K562 (cell line): ENCODE results near the gene SPEM1. TPM values are rescaled to one million over a fixed set of nuclear protein-coding genes. Genes with fewer than 3 reads are reported as not detected.

Experiments used
- ATAC-seq: fragments of 200-7000 bp; cut with Tn5 transposase; 3 replicates; pipeline ENCODE4 v1.9.1; 2020; ENCODE audit warnings: moderate library complexity
- BruUV-seq: library from RNA; stranded (reverse); fragments of 400-500 nt; replicated peaks from 2 replicates; lab custom pipeline; 2021; lab: Mats Ljungman, UMichigan
- CTCF ChIA-PET: fragments of 300-600 bp; formaldehyde crosslinking; extraction: SDS; loops from one replicate; lab custom pipeline; 2021; ENCODE audit warnings: low intra/inter-chr PET ratio; lab: Yijun Ruan, JAX
- POLR2A ChIA-PET: fragments of 300-600, 350-650 bp; sonication (Branson Sonifier 250); formaldehyde crosslinking; extraction: SDS; loops from one replicate; lab custom pipeline; 2021; ENCODE audit warnings: antibody characterized with exemption, inconsistent platforms; lab: Yijun Ruan, JAX
- DNase-seq, 4 experiments: peaks; one replicate each; pipeline versions ENCODE4 v3.0.0 to v3.0.0-alpha.2; 2011 to 2018; ENCODE audit warnings: low spot score in 3 of 4, mixed read lengths in 3 of 4; ENCODE audit errors: extremely low read depth in 1 of 4
- FAIRE-seq: peaks from 2 replicates; lab custom pipeline; 2011; peaks lifted over from hg19 to GRCh38; lab: Jason Lieb, UNC
- H2AFZ ChIP-seq: 2 replicates; pipeline ENCODE4 v1.6.0; 2011; ENCODE audit warnings: low read depth, low read length, control low read depth, inconsistent platforms
- H3K27ac ChIP-seq: fragments of 200-600 bp; 3 replicates; pipeline ENCODE4 v1.8.0; 2011; ENCODE audit warnings: low read depth, mild to moderate bottlenecking, control low read depth, inconsistent platforms, low read length, moderate library complexity, mixed read lengths; ENCODE audit errors: extremely low read depth
- H3K27me3 ChIP-seq, 2 experiments: fragments of 300-600 bp in 1 of 2; 2 replicates in 1 of 2; 3 replicates in 1 of 2; pipeline versions ENCODE4 v1.6.0 to v1.8.0; 2011; ENCODE audit warnings: inconsistent platforms in 2 of 2, low read length in 2 of 2, mild to moderate bottlenecking in 1 of 2, mixed read lengths in 1 of 2, moderate library complexity in 1 of 2; ENCODE audit not compliant: control insufficient read depth in 2 of 2, insufficient read depth in 2 of 2
- H3K36me3 ChIP-seq: fragments of 300-600 bp; 3 replicates; pipeline ENCODE4 v1.8.0; 2011; ENCODE audit warnings: mild to moderate bottlenecking, low read length, inconsistent platforms; ENCODE audit not compliant: control insufficient read depth, insufficient read depth
- H3K4me1 ChIP-seq, 2 experiments: fragments of 200-600 bp in 1 of 2; replicated peaks in 1 of 2; 2 replicates in 1 of 2; 3 replicates in 1 of 2; pipeline versions ENCODE4 v1.5.1 to v1.8.0; 2011; ENCODE audit warnings: inconsistent platforms in 2 of 2, low read length in 2 of 2, mild to moderate bottlenecking in 1 of 2, mixed read lengths in 1 of 2, moderate library complexity in 1 of 2; ENCODE audit not compliant: control insufficient read depth in 2 of 2, insufficient read depth in 2 of 2
- H3K4me2 ChIP-seq: 2 replicates; pipeline ENCODE4 v1.6.1; 2011; ENCODE audit warnings: low read length, control low read depth, inconsistent platforms, mixed read lengths; ENCODE audit not compliant: insufficient read depth
- H3K4me3 ChIP-seq: fragments of 200-600 bp; sonication (generic), shearing (Covaris generic); 2 replicates; pipeline ENCODE4 v1.5.1; 2016; ENCODE audit warnings: control low read depth, inconsistent platforms
- H3K79me2 ChIP-seq: fragments of 200-600 bp; 3 replicates; pipeline ENCODE4 v1.8.0; 2011; ENCODE audit warnings: low read length, inconsistent platforms; ENCODE audit not compliant: control insufficient read depth, insufficient read depth
- H3K9ac ChIP-seq, 2 experiments: 2 replicates each; pipeline versions ENCODE4 v1.6.0 to v1.6.1; 2011; ENCODE audit warnings: low read depth in 2 of 2, low read length in 2 of 2, control low read depth in 1 of 2, inconsistent platforms in 1 of 2, mild to moderate bottlenecking in 1 of 2, mixed read lengths in 1 of 2; ENCODE audit not compliant: insufficient read depth in 1 of 2
- H3K9me1 ChIP-seq: one replicate; pipeline ENCODE4 v1.6.0; 2011; ENCODE audit warnings: inconsistent platforms, mild to moderate bottlenecking, low read length, moderate library complexity; ENCODE audit not compliant: control insufficient read depth, insufficient read depth
- H3K9me3 ChIP-seq: replicated peaks from 2 replicates; pipeline ENCODE4 v1.5.1; 2011; ENCODE audit warnings: low read depth, low read length, inconsistent platforms; ENCODE audit not compliant: control insufficient read depth, insufficient read depth
- H4K20me1 ChIP-seq: replicated peaks from 2 replicates; pipeline ENCODE4 v1.6.1; 2011; ENCODE audit warnings: low read length, inconsistent platforms, mixed read lengths; ENCODE audit not compliant: control insufficient read depth, insufficient read depth
- ARID4B ChIP-seq: sonication (generic); formaldehyde crosslinking; IDR thresholded peaks from 2 replicates; pipeline ENCODE4 v1.8.0; 2022; ENCODE audit warnings: mild to moderate bottlenecking, missing genetic modification reagents
- ELF1 ChIP-seq: fragments of 200-800 bp; sonication (Bioruptor generic); IDR thresholded peaks from 2 replicates; pipeline ENCODE4 v1.6.1; 2016; ENCODE audit warnings: missing genetic modification characterization, missing compliant biosample characterization
- GABPB1 ChIP-seq: sonication (generic); formaldehyde crosslinking; IDR thresholded peaks from 2 replicates; pipeline ENCODE4 v1.8.0; 2022; ENCODE audit warnings: mild to moderate bottlenecking, missing genetic modification reagents
- L3MBTL2 ChIP-seq: fragments of 450-650 bp; IDR thresholded peaks from 2 replicates; pipeline ENCODE4 v1.6.1; 2016; ENCODE audit warnings: mild to moderate bottlenecking, moderate library complexity
- LEF1 ChIP-seq: fragments of 450-650 bp; IDR thresholded peaks from 2 replicates; pipeline ENCODE4 v1.6.1; 2016; ENCODE audit warnings: mild to moderate bottlenecking
- MTA3 ChIP-seq: fragments of 450-650 bp; formaldehyde crosslinking; IDR thresholded peaks from 2 replicates; pipeline ENCODE4 v1.6.1; 2017; ENCODE audit warnings: mild to moderate bottlenecking, borderline replicate concordance
- PHF20 ChIP-seq: fragments of 450-650 bp; IDR thresholded peaks from 2 replicates; pipeline ENCODE4 v1.6.1; 2018; ENCODE audit not compliant: partially characterized antibody
- POLR2A ChIP-seq: fragments of 450-650 bp; conservative IDR thresholded peaks from 2 replicates; pipeline ENCODE4 v1.6.1; 2016
- POLR2G ChIP-seq: fragments of 200-400 bp; formaldehyde crosslinking; IDR thresholded peaks from 2 replicates; pipeline ENCODE4 v1.6.1; 2017; ENCODE audit warnings: low read depth, mild to moderate bottlenecking, antibody characterized with exemption, low read length, moderate library complexity
- RB1 ChIP-seq: fragments of 450-650 bp; IDR thresholded peaks from 2 replicates; pipeline ENCODE4 v1.6.1; 2017; ENCODE audit warnings: low read depth, mild to moderate bottlenecking
- RBFOX2 ChIP-seq: fragments of 200-400 bp; formaldehyde crosslinking; IDR thresholded peaks from 2 replicates; pipeline ENCODE4 v1.6.1; 2017; ENCODE audit warnings: low read depth, mild to moderate bottlenecking, low read length, moderate library complexity
- TAF1 ChIP-seq: IDR thresholded peaks from 2 replicates; pipeline ENCODE4 v1.6.1; 2011; ENCODE audit warnings: mild to moderate bottlenecking, low read length, moderate library complexity; ENCODE audit not compliant: insufficient read depth, control insufficient read depth, severe bottlenecking; ENCODE audit errors: extremely low read depth
- TBL1XR1 ChIP-seq, 2 experiments: IDR thresholded peaks; 2 replicates each; pipeline ENCODE4 v1.6.1; 2012; ENCODE audit warnings: improper control_type of control experiment in 2 of 2, low read length in 2 of 2, mild to moderate bottlenecking in 1 of 2
- TBP ChIP-seq: optimal IDR thresholded peaks from 2 replicates; pipeline ENCODE3; 2011; ENCODE audit warnings: low read depth, low read length, improper control_type of control experiment
- ZBTB7A ChIP-seq: IDR thresholded peaks from 2 replicates; pipeline ENCODE4 v1.6.1; 2011; ENCODE audit warnings: low read depth, mild to moderate bottlenecking, low read length, moderate library complexity, borderline replicate concordance; ENCODE audit not compliant: control insufficient read depth
- ZFX ChIP-seq: sonication (generic); formaldehyde crosslinking; IDR thresholded peaks from 2 replicates; pipeline ENCODE4 v1.8.0; 2022; ENCODE audit warnings: mild to moderate bottlenecking, missing genetic modification reagents, moderate library complexity
- ZNF143 ChIP-seq: sonication (generic); formaldehyde crosslinking; IDR thresholded peaks from 2 replicates; pipeline ENCODE4 v1.9.0; 2022; ENCODE audit warnings: mild to moderate bottlenecking, missing genetic modification reagents
- ZNF780A ChIP-seq: fragments of 250-450 bp; sonication (Bioruptor Pico); IDR thresholded peaks from 2 replicates; pipeline ENCODE4 v1.5.0; 2021; ENCODE audit warnings: mild to moderate bottlenecking
- WGBS: fragments of 100-300 bp; shearing (Covaris generic); methylation state at CpG from one replicate; pipeline ENCODE4 v1.1.6; 2016; ENCODE audit warnings: low coverage, mixed read lengths; ENCODE audit not compliant: insufficient coverage; ENCODE audit errors: missing lambda C conversion rate; 5-methylcytosine and 5-hydroxymethylcytosine counted together
- in situ Hi-C: fragments of 300-500 bp; cut with MboI; formaldehyde crosslinking; loops from 4 replicates; pipeline ENCODE4 v1.15.0; 2018; ENCODE audit warnings: inconsistent platforms, mixed read lengths
- intact Hi-C: fragments of 100-400 bp; cut with micrococcal nuclease; formaldehyde crosslinking; loops from 2 replicates; pipeline ENCODE4 v1.14.2; 2022
- polyA plus RNA-seq, 8 experiments: library from polyadenylated mRNA; depleted of rRNA in 4 of 8; stranded (reverse) in 5 of 8; unstranded in 3 of 8; fragments of >200 nt; fragmentation: Nextera tagmentation in 2 of 8; fragmentation: Illumina TruSeq in 1 of 8; extraction: Ambion mirVana in 2 of 8; extraction: Trizol in 1 of 8; gene quantifications; 2 replicates each; pipeline versions ENCODE4 v1.2.1 to v1.2.3, GENCODE V29; 2011 to 2014; ENCODE audit warnings: inconsistent platforms in 1 of 8, missing spikeins in 1 of 8
- total RNA-seq, 7 experiments: library from RNA; depleted of rRNA in 6 of 7; stranded (reverse); fragments of >200 nt in 6 of 7; fragmentation: Illumina TruSeq in 2 of 7; extraction: Trizol in 2 of 7; gene quantifications; 2 replicates each; pipeline versions ENCODE4 v1.2.1 to v1.2.3, GENCODE V29; 2011 to 2021; ENCODE audit warnings: low replicate concordance in 1 of 7

Gene SPEM1
- total and polyA plus RNA-seq, 9 of the 15 experiments (the other 6 are each of a cell fraction or from before 2014, with no cell fraction given): not detected

DNA sequence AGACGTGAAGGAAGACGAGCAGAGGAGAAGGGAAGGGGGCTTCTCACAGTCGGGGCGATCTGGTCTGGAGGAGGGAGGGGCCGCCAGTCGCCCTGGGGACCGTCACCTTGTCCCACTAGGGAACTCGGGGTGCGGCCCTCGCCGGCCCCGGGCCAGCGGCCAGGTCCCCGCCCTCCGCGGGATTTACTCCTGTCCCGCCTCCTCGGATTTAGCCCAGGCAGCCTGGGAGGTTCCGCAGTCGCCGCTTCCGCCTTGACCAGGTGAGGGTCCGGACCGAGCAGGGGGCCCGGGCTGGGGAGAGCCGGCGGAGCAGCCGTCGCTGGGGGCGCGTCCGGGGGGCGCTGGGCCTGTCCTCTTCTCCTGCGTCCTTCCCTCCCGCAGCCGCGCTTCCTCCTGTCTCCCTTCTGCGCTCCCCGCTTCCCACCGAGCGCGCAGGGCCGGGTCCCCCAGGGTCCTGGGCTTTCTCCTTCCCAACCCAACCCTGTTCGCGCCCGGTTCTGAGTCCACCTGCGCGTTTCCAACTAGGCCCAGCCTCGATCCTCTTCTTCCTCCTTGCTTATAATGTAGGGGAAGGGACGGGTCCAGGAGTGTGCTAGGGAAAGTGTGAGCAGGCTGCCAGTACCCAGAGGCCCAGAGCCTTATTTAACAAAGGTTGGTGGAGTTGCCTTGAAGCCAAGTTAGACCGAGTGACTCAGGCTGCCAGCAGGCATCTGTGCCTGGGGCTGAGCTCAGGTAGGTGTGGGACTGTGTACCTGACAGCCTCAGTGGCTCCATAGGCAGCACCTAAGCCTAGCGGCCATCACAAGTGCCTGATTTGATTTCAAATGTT, 39.1 kb upstream of the SPEM1 start, which contains the start of gene TNK1:
Gene TNK1 (plus strand): TSS at position 235 of the 829 bp plus-strand sequence. CDS start 1,838 bp downstream, outside the sequence.
- Histone ChIP-seq H3K9ac (peak within 1 kb of the TSS; percentile 60 to 90; a peak in 3 of 4 replicates), H4K20me1 (no peaks in the 10 kb centered on the region), H3K4me2 (peak within 1 kb of the TSS; percentile 68), H3K79me2 (no peaks in the 10 kb centered on the region; the same call in 2 of the 3 replicates), H2AFZ (peak within 1 kb of the TSS; percentile 93), H3K9me3 (peaks cover 2% of the 10 kb centered on the region; the same call in 1 of the 2 replicates), H3K4me3 (peak within 1 kb of the TSS; percentile 52), H3K27me3 (no peaks in the 10 kb centered on the region), H3K36me3 (no peaks in the 10 kb centered on the region), H3K9me1 (no peaks in the 10 kb centered on the region), H3K27ac (no peak within 1 kb of the TSS), H3K4me1 (peaks cover 8 to 18% of the 10 kb centered on the region in 2 experiments; a peak in 4 of 5 replicates)
- 9% methylated on average over 19 of the region's 52 CpGs for WGBS
- BruUV-seq: TSS peak; percentile 65
- in situ Hi-C loops (no loop called here), intact Hi-C loops (no loop called here)
- ChIA-PET CTCF (no interaction called here), POLR2A (interaction anchor here (0.5 to 0.9 kb wide), 4 partner anchors 13 to 104 kb away, joined by 3 to 4 read pairs (median 4); no protein-coding TSS in a partner anchor)
- FAIRE-seq: no peak
- ATAC-seq: peak; percentile 91
- peak; percentile 62 to 82 (median 76) for DNase-seq
- TF ChIP-seq ZBTB7A (peak; percentile 61; the same call in 1 of the 2 replicates), PHF20 (peak; percentile 46), LEF1 (no peak), POLR2A (peak; percentile 49; the same call in 1 of the 2 replicates), MTA3 (no peak), TBP (peak; percentile 54), ARID4B (peak; percentile 26; the same call in 1 of the 2 replicates), ZFX (CRISPR knock-in tag) (peak; percentile 71), ZNF143 (CRISPR knock-in tag) (no peak), POLR2G (peak; percentile 84), ELF1 (tag) (peak; percentile 42; the same call in 1 of the 2 replicates), ZNF780A (no peak), L3MBTL2 (peak; percentile 41; the same call in 1 of the 2 replicates), GABPB1 (CRISPR knock-in tag) (0 out of 2 replicates have a peak, but pooled peaks have one; percentile 20), TAF1 (peak; percentile 28), TBL1XR1 (IDR thresholded peaks at IDR 0.05; ENCODE audit: low read length in 2 of 2) (no peak), RBFOX2 (peak; percentile 74), RB1 (peak; percentile 42; the same call in 1 of the 2 replicates)
